ENCODE results near the gene CCDC177.

Gene CCDC177

GRCh38 chr14:69551511-69551910 is 23.2 kb downstream of the CCDC177 start:
- Histone ChIP-seq H3K27me3 (ENCODE audit: insufficient read depth, low read length) (no peaks in the 10 kb centered on the region), H4K20me1 (ENCODE audit: insufficient read depth, low read length) (no peaks in the 10 kb centered on the region), H3K27ac (ENCODE audit: low read depth, low read length, poor library complexity, severe bottlenecking) (no peak overlapping the region), H3K4me3 (ENCODE audit: low read depth, low read length, poor library complexity, severe bottlenecking) (no peak overlapping the region), H3K4me1 (ENCODE audit: insufficient read depth, low read length, severe bottlenecking) (no peaks in the 10 kb centered on the region), H3K4me2 (ENCODE audit: low read length) (no peak overlapping the region), H3K9me3 (ENCODE audit: low read length) (no peaks in the 10 kb centered on the region), H3K36me3 (ENCODE audit: insufficient read depth, low read length) (no peaks in the 10 kb centered on the region), H3K79me2 (ENCODE audit: insufficient read depth, low read length) (no peaks in the 10 kb centered on the region), H3F3A (ENCODE audit: insufficient read depth, low read length) (no peaks in the 10 kb centered on the region), H3K9ac (ENCODE audit: low read length) (no peak overlapping the region), H2AFZ (ENCODE audit: low read length) (no peak overlapping the region), H3K9me2 (ENCODE audit: low read depth, low read length) (no peaks in the 10 kb centered on the region)
- TF ChIP-seq, protein P1, sequence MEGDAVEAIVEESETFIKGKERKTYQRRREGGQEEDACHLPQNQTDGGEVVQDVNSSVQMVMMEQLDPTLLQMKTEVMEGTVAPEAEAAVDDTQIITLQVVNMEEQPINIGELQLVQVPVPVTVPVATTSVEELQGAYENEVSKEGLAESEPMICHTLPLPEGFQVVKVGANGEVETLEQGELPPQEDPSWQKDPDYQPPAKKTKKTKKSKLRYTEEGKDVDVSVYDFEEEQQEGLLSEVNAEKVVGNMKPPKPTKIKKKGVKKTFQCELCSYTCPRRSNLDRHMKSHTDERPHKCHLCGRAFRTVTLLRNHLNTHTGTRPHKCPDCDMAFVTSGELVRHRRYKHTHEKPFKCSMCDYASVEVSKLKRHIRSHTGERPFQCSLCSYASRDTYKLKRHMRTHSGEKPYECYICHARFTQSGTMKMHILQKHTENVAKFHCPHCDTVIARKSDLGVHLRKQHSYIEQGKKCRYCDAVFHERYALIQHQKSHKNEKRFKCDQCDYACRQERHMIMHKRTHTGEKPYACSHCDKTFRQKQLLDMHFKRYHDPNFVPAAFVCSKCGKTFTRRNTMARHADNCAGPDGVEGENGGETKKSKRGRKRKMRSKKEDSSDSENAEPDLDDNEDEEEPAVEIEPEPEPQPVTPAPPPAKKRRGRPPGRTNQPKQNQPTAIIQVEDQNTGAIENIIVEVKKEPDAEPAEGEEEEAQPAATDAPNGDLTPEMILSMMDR (IDR thresholded peaks at IDR 0.05; ENCODE audit: low read length): no peak
- no peak for TF ChIP-seq EZH2 (IDR thresholded peaks at IDR 0.05; ENCODE audit: borderline replicate concordance, low read length)

GRCh38 chr14:69548566-69548965 is 26.1 kb downstream of the CCDC177 start:
- no peak overlapping the region for H3K27ac ChIP-seq (ENCODE audit: low read depth, low read length, poor library complexity, severe bottlenecking)
- H3K27me3 ChIP-seq (ENCODE audit: insufficient read depth, low read length): no peaks in the 10 kb centered on the region
- H2AFZ ChIP-seq (ENCODE audit: low read length): no peak overlapping the region
- H3K4me2 ChIP-seq (ENCODE audit: low read length): no peak overlapping the region
- TF ChIP-seq EZH2 (IDR thresholded peaks at IDR 0.05; ENCODE audit: borderline replicate concordance, low read length): no peak
- TF ChIP-seq, protein P1 (IDR thresholded peaks at IDR 0.05; ENCODE audit: low read length): no peak
- no peaks in the 10 kb centered on the region for H3K9me2 ChIP-seq (ENCODE audit: low read depth, low read length)
- no peaks in the 10 kb centered on the region for H3K79me2 ChIP-seq (ENCODE audit: insufficient read depth, low read length)
- H3K36me3 ChIP-seq (ENCODE audit: insufficient read depth, low read length): no peaks in the 10 kb centered on the region
- H3K4me1 ChIP-seq (ENCODE audit: insufficient read depth, low read length, severe bottlenecking): no peaks in the 10 kb centered on the region
- no peak overlapping the region for H3K4me3 ChIP-seq (ENCODE audit: low read depth, low read length, poor library complexity, severe bottlenecking)
- H3K9me3 ChIP-seq (ENCODE audit: low read length): no peaks in the 10 kb centered on the region
- no peaks in the 10 kb centered on the region for H3F3A ChIP-seq (ENCODE audit: insufficient read depth, low read length)
- H3K9ac ChIP-seq (ENCODE audit: low read length): no peak overlapping the region
- H4K20me1 ChIP-seq (ENCODE audit: insufficient read depth, low read length): no peaks in the 10 kb centered on the region

- no peaks in the 10 kb centered on the region for H3K9me3 ChIP-seq (ENCODE audit: low read length)
- no peaks in the 10 kb centered on the region for H4K20me1 ChIP-seq (ENCODE audit: insufficient read depth, low read length)
- no peak overlapping the region for H3K27ac ChIP-seq (ENCODE audit: low read depth, low read length, poor library complexity, severe bottlenecking)
- H3K9ac ChIP-seq (ENCODE audit: low read length): no peak overlapping the region
- H3F3A ChIP-seq (ENCODE audit: insufficient read depth, low read length): no peaks in the 10 kb centered on the region
- no peaks in the 10 kb centered on the region for H3K36me3 ChIP-seq (ENCODE audit: insufficient read depth, low read length)
- no peaks in the 10 kb centered on the region for H3K9me2 ChIP-seq (ENCODE audit: low read depth, low read length)
- H3K27me3 ChIP-seq (ENCODE audit: insufficient read depth, low read length): no peaks in the 10 kb centered on the region
- H3K4me1 ChIP-seq (ENCODE audit: insufficient read depth, low read length, severe bottlenecking): no peaks in the 10 kb centered on the region
- no peak overlapping the region for H3K4me3 ChIP-seq (ENCODE audit: low read depth, low read length, poor library complexity, severe bottlenecking)
- no peaks in the 10 kb centered on the region for H3K79me2 ChIP-seq (ENCODE audit: insufficient read depth, low read length)
- no peak for TF ChIP-seq EZH2 (IDR thresholded peaks at IDR 0.05; ENCODE audit: borderline replicate concordance, low read length)
- TF ChIP-seq, protein P1 (IDR thresholded peaks at IDR 0.05; ENCODE audit: low read length): peak; percentile 33; the same call in 1 of the 2 replicates
- H3K4me2 ChIP-seq (ENCODE audit: low read length): no peak overlapping the region
- no peak overlapping the region for H2AFZ ChIP-seq (ENCODE audit: low read length)
These were observed 26.8 kb downstream of the CCDC177 start for GRCh38 chr14:69547701-69548348.
